H9 (cell line): Measurements from ENCODE around the gene WDR27. TPM values are rescaled to one million over a fixed set of nuclear protein-coding genes. Genes with fewer than 3 reads are reported as not detected.

Experiments
- DNase-seq: peaks from one replicate; pipeline ENCODE4 v3.0.0-alpha.2; 2017
- H2AFZ ChIP-seq: one replicate; pipeline ENCODE4 v1.6.1; 2013; ENCODE audit warnings: mild to moderate bottlenecking, low read length, control low read depth, moderate library complexity
- H2AK5ac ChIP-seq: 2 replicates; pipeline ENCODE4 v1.6.1; 2013; ENCODE audit warnings: low read length, control low read depth, mixed read lengths; ENCODE audit not compliant: insufficient read length
- H2BK120ac ChIP-seq: one replicate; pipeline ENCODE4 v1.6.1; 2013; ENCODE audit warnings: low read depth, mild to moderate bottlenecking, low read length, control low read depth, inconsistent platforms; ENCODE audit not compliant: poor library complexity, severe bottlenecking
- H2BK12ac ChIP-seq: 2 replicates; pipeline ENCODE4 v1.6.1; 2013; ENCODE audit warnings: low read length, control low read depth, mixed read lengths, low read depth; ENCODE audit not compliant: insufficient read length
- H2BK15ac ChIP-seq: 2 replicates; pipeline ENCODE4 v1.6.1; 2013; ENCODE audit warnings: low read depth, low read length, control low read depth
- H2BK20ac ChIP-seq: one replicate; pipeline ENCODE4 v1.6.1; 2013; ENCODE audit warnings: low read depth, mild to moderate bottlenecking, low read length, control low read depth, inconsistent platforms; ENCODE audit not compliant: poor library complexity, severe bottlenecking
- H2BK5ac ChIP-seq: 2 replicates; pipeline ENCODE4 v1.6.1; 2013; ENCODE audit warnings: low read length, control low read depth, mixed read lengths; ENCODE audit not compliant: insufficient read length
- H3K14ac ChIP-seq: 2 replicates; pipeline ENCODE4 v1.6.1; 2013; ENCODE audit warnings: low read length, control low read depth; ENCODE audit not compliant: insufficient read depth
- H3K18ac ChIP-seq: 2 replicates; pipeline ENCODE4 v1.6.1; 2013; ENCODE audit warnings: low read depth, mild to moderate bottlenecking, mixed read lengths, low read length, control low read depth; ENCODE audit not compliant: insufficient read length
- H3K23ac ChIP-seq: 2 replicates; pipeline ENCODE4 v1.6.1; 2013; ENCODE audit warnings: low read length, control low read depth, mixed read lengths, low read depth; ENCODE audit not compliant: insufficient read length
- H3K23me2 ChIP-seq: 2 replicates; pipeline ENCODE4 v1.6.1; 2013; ENCODE audit warnings: low read depth, mild to moderate bottlenecking, mixed read lengths, low read length, control low read depth; ENCODE audit not compliant: insufficient read length, poor library complexity, severe bottlenecking
- H3K27ac ChIP-seq: 2 replicates; pipeline ENCODE4 v1.5.1; 2013; ENCODE audit warnings: low read length, control low read depth, mixed read lengths, low read depth; ENCODE audit not compliant: insufficient read length
- H3K27me3 ChIP-seq: 2 replicates; pipeline ENCODE4 v1.6.1; 2013; ENCODE audit warnings: low read length, control low read depth, inconsistent platforms; ENCODE audit not compliant: insufficient read depth
- H3K4ac ChIP-seq: 2 replicates; pipeline ENCODE4 v1.6.1; 2013; ENCODE audit warnings: low read depth, mild to moderate bottlenecking, control low read depth, inconsistent platforms, low read length, moderate library complexity
- H3K4me1 ChIP-seq: 2 replicates; pipeline ENCODE4 v1.6.1; 2013; ENCODE audit warnings: low read length, control low read depth, inconsistent platforms; ENCODE audit not compliant: insufficient read depth
- H3K4me2 ChIP-seq: 2 replicates; pipeline ENCODE4 v1.6.1; 2013; ENCODE audit warnings: low read length, control low read depth, mixed read lengths; ENCODE audit not compliant: insufficient read length, insufficient read depth
- H3K56ac ChIP-seq: 2 replicates; pipeline ENCODE4 v1.6.1; 2013; ENCODE audit warnings: low read depth, mild to moderate bottlenecking, mixed read lengths, low read length, control low read depth; ENCODE audit not compliant: insufficient read length
- H3K79me1 ChIP-seq: 2 replicates; pipeline ENCODE4 v1.6.1; 2013; ENCODE audit warnings: low read depth, mild to moderate bottlenecking, moderate library complexity, low read length, control low read depth, inconsistent platforms; ENCODE audit not compliant: insufficient read depth, poor library complexity, severe bottlenecking
- H3K79me2 ChIP-seq: 2 replicates; pipeline ENCODE4 v1.6.1; 2013; ENCODE audit warnings: low read length, control low read depth, inconsistent platforms; ENCODE audit not compliant: insufficient read depth
- H3K9ac ChIP-seq: 2 replicates; pipeline ENCODE4 v1.6.1; 2013; ENCODE audit warnings: low read length, control low read depth, mixed read lengths; ENCODE audit not compliant: insufficient read length; ENCODE audit errors: extremely low read depth
- H3K9me3 ChIP-seq: one replicate; pipeline ENCODE4 v1.6.1; 2013; ENCODE audit warnings: low read depth, low read length, inconsistent platforms; ENCODE audit not compliant: control insufficient read depth
- H3T11ph ChIP-seq: one replicate; pipeline ENCODE4 v1.6.1; 2013; ENCODE audit warnings: mild to moderate bottlenecking, low read length, control low read depth, inconsistent platforms
- H4K20me1 ChIP-seq: one replicate; pipeline ENCODE4 v1.6.1; 2013; ENCODE audit not compliant: control insufficient read depth, insufficient read length, insufficient read depth
- H4K5ac ChIP-seq: 2 replicates; pipeline ENCODE4 v1.6.1; 2013; ENCODE audit warnings: low read depth, mild to moderate bottlenecking, mixed read lengths, low read length, control low read depth; ENCODE audit not compliant: insufficient read length
- H4K8ac ChIP-seq: replicated peaks from 2 replicates; pipeline ENCODE4 v1.6.1; 2013; ENCODE audit warnings: low read length, control low read depth, mixed read lengths, low read depth; ENCODE audit not compliant: insufficient read length
- H4K91ac ChIP-seq: 2 replicates; pipeline ENCODE4 v1.6.1; 2013; ENCODE audit warnings: low read depth, mild to moderate bottlenecking, moderate library complexity, mixed read lengths, low read length, control low read depth; ENCODE audit not compliant: insufficient read length
- H3K27ac Mint-ChIP-seq, 3 experiments: 2 replicates in 2 of 3; 3 replicates in 1 of 3; pipeline ENCODE4 v1.8.0; 2020 to 2021; ENCODE audit warnings: mixed read lengths in 3 of 3, mild to moderate bottlenecking in 1 of 3, moderate library complexity in 1 of 3
- H3K27me3 Mint-ChIP-seq: 2 replicates; pipeline ENCODE4 v1.8.0; 2021; ENCODE audit warnings: low read depth, mild to moderate bottlenecking, moderate library complexity, mixed read lengths
- H3K36me3 Mint-ChIP-seq, 3 experiments: 2 replicates in 2 of 3; 3 replicates in 1 of 3; pipeline ENCODE4 v1.8.0; 2020 to 2021; ENCODE audit warnings: low read depth in 3 of 3, mixed read lengths in 3 of 3; ENCODE audit not compliant: insufficient read depth in 1 of 3
- H3K4me1 Mint-ChIP-seq, 2 experiments: 2 replicates each; pipeline ENCODE4 v1.8.0; 2020; ENCODE audit warnings: mixed read lengths in 2 of 2
- H3K4me3 Mint-ChIP-seq, 2 experiments: 2 replicates in 1 of 2; 3 replicates in 1 of 2; pipeline ENCODE4 v1.8.0; 2020 to 2021; ENCODE audit warnings: mild to moderate bottlenecking in 2 of 2, mixed read lengths in 2 of 2, moderate library complexity in 1 of 2
- H3K9me3 Mint-ChIP-seq, 2 experiments: 2 replicates in 1 of 2; 3 replicates in 1 of 2; pipeline ENCODE4 v1.8.0; 2020; ENCODE audit warnings: mild to moderate bottlenecking in 2 of 2, mixed read lengths in 2 of 2, moderate library complexity in 1 of 2
- CTCF ChIP-seq: fragments of 200-600 bp; sonication (generic); conservative IDR thresholded peaks from 3 replicates; pipeline ENCODE4 v1.8.0; 2021; ENCODE audit warnings: antibody characterized with exemption, mild to moderate bottlenecking
- WGBS: extraction: QIAGEN DNeasy Blood & Tissue Kit; methylation state at CpG from one replicate; pipeline ENCODE4 v1.1.7; 2013; ENCODE audit warnings: missing lambda C conversion rate, low lambda C conversion rate, mixed read lengths; ENCODE audit not compliant: insufficient read length; ENCODE audit errors: extremely low coverage; 5-methylcytosine and 5-hydroxymethylcytosine counted together
- total RNA-seq: library from RNA; stranded (reverse); gene quantifications from 2 replicates; pipeline ENCODE4 v1.2.1, GENCODE V29; 2021

The WDR27 gene
- total RNA-seq, 1 experiment from 2014 or later = 48.7 TPM

DNA sequence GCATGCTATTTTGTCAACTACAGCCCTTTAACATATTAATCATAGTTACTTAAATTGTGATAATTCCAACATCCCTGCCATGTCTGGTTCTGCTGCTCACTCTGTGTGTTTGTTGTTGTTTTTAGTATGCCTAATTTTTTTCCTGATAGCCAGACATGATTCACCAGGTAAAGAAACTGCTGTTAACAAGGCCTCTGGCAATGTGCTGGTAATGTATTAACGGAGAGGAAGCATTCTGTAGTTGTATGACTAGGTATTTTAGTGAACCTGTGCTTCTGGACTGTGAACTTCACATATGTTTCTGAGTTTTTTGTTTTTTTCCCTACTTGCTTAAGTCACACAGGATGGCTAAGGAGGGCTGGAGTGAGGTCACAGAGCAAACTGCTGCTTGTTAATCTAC lies 44.7 kb upstream of the WDR27 start:
- Histone ChIP-seq H3K27ac (no peak overlapping the region), H3K56ac (no peak overlapping the region), H3K23ac (no peak overlapping the region), H2BK5ac (no peak overlapping the region), H4K20me1 (no peaks in the 10 kb centered on the region), H3K9me3 (no peaks in the 10 kb centered on the region), H3K23me2 (peaks cover 3% of the 10 kb centered on the region), H3K4me2 (no peak overlapping the region), H3K4me1 (no peaks in the 10 kb centered on the region), H3K9ac (no peak overlapping the region), H2AFZ (no peak overlapping the region), H2BK120ac (no peak overlapping the region), H3K79me1 (no peaks in the 10 kb centered on the region), H3K18ac (no peak overlapping the region), H4K8ac (no peak overlapping the region), H3T11ph (no peak overlapping the region), H3K79me2 (no peaks in the 10 kb centered on the region), H3K27me3 (no peaks in the 10 kb centered on the region), H4K91ac (no peak overlapping the region), H4K5ac (no peak overlapping the region), H2BK20ac (no peak overlapping the region), H3K14ac (no peak overlapping the region), H2AK5ac (no peak overlapping the region), H3K4ac (no peak overlapping the region), H2BK12ac (no peak overlapping the region), H2BK15ac (no peak overlapping the region)
- DNase-seq = no peak
- Mint-ChIP-seq H3K36me3 (peaks cover 0 to 2% (median 0%) of the 10 kb centered on the region in 3 experiments; a peak in 3 of 7 replicates), H3K9me3 (peaks cover 0 to 4% of the 10 kb centered on the region in 2 experiments; a peak in 1 of 5 replicates), H3K4me3 (no peak overlapping the region), H3K27ac (no peak overlapping the region), H3K4me1 (peaks cover 7 to 11% of the 10 kb centered on the region in 2 experiments), H3K27me3 (peaks cover 3% of the 10 kb centered on the region; the same call in 1 of the 2 replicates)
- no CpG with 5 or more reads among the region's 1 CpG for WGBS
- no peak for TF ChIP-seq CTCF
